H9 (cell line): ENCODE results near the gene SMIM41. TPM values are rescaled to one million over a fixed set of nuclear protein-coding genes. Genes with fewer than 3 reads are reported as not detected.

Source experiments
- DNase-seq: peaks from one replicate; pipeline ENCODE4 v3.0.0-alpha.2; 2017
- H2AFZ ChIP-seq: one replicate; pipeline ENCODE4 v1.6.1; 2013; ENCODE audit warnings: mild to moderate bottlenecking, low read length, control low read depth, moderate library complexity
- H2AK5ac ChIP-seq: 2 replicates; pipeline ENCODE4 v1.6.1; 2013; ENCODE audit warnings: low read length, control low read depth, mixed read lengths; ENCODE audit not compliant: insufficient read length
- H2BK120ac ChIP-seq: one replicate; pipeline ENCODE4 v1.6.1; 2013; ENCODE audit warnings: low read depth, mild to moderate bottlenecking, low read length, control low read depth, inconsistent platforms; ENCODE audit not compliant: poor library complexity, severe bottlenecking
- H2BK12ac ChIP-seq: 2 replicates; pipeline ENCODE4 v1.6.1; 2013; ENCODE audit warnings: low read length, control low read depth, mixed read lengths, low read depth; ENCODE audit not compliant: insufficient read length
- H2BK15ac ChIP-seq: 2 replicates; pipeline ENCODE4 v1.6.1; 2013; ENCODE audit warnings: low read depth, low read length, control low read depth
- H2BK20ac ChIP-seq: one replicate; pipeline ENCODE4 v1.6.1; 2013; ENCODE audit warnings: low read depth, mild to moderate bottlenecking, low read length, control low read depth, inconsistent platforms; ENCODE audit not compliant: poor library complexity, severe bottlenecking
- H2BK5ac ChIP-seq: 2 replicates; pipeline ENCODE4 v1.6.1; 2013; ENCODE audit warnings: low read length, control low read depth, mixed read lengths; ENCODE audit not compliant: insufficient read length
- H3K14ac ChIP-seq: 2 replicates; pipeline ENCODE4 v1.6.1; 2013; ENCODE audit warnings: low read length, control low read depth; ENCODE audit not compliant: insufficient read depth
- H3K18ac ChIP-seq: 2 replicates; pipeline ENCODE4 v1.6.1; 2013; ENCODE audit warnings: low read depth, mild to moderate bottlenecking, mixed read lengths, low read length, control low read depth; ENCODE audit not compliant: insufficient read length
- H3K23ac ChIP-seq: 2 replicates; pipeline ENCODE4 v1.6.1; 2013; ENCODE audit warnings: low read length, control low read depth, mixed read lengths, low read depth; ENCODE audit not compliant: insufficient read length
- H3K23me2 ChIP-seq: 2 replicates; pipeline ENCODE4 v1.6.1; 2013; ENCODE audit warnings: low read depth, mild to moderate bottlenecking, mixed read lengths, low read length, control low read depth; ENCODE audit not compliant: insufficient read length, poor library complexity, severe bottlenecking
- H3K27ac ChIP-seq: 2 replicates; pipeline ENCODE4 v1.5.1; 2013; ENCODE audit warnings: low read length, control low read depth, mixed read lengths, low read depth; ENCODE audit not compliant: insufficient read length
- H3K27me3 ChIP-seq: 2 replicates; pipeline ENCODE4 v1.6.1; 2013; ENCODE audit warnings: low read length, control low read depth, inconsistent platforms; ENCODE audit not compliant: insufficient read depth
- H3K4ac ChIP-seq: 2 replicates; pipeline ENCODE4 v1.6.1; 2013; ENCODE audit warnings: low read depth, mild to moderate bottlenecking, control low read depth, inconsistent platforms, low read length, moderate library complexity
- H3K4me1 ChIP-seq: 2 replicates; pipeline ENCODE4 v1.6.1; 2013; ENCODE audit warnings: low read length, control low read depth, inconsistent platforms; ENCODE audit not compliant: insufficient read depth
- H3K4me2 ChIP-seq: 2 replicates; pipeline ENCODE4 v1.6.1; 2013; ENCODE audit warnings: low read length, control low read depth, mixed read lengths; ENCODE audit not compliant: insufficient read length, insufficient read depth
- H3K56ac ChIP-seq: 2 replicates; pipeline ENCODE4 v1.6.1; 2013; ENCODE audit warnings: low read depth, mild to moderate bottlenecking, mixed read lengths, low read length, control low read depth; ENCODE audit not compliant: insufficient read length
- H3K79me1 ChIP-seq: 2 replicates; pipeline ENCODE4 v1.6.1; 2013; ENCODE audit warnings: low read depth, mild to moderate bottlenecking, moderate library complexity, low read length, control low read depth, inconsistent platforms; ENCODE audit not compliant: insufficient read depth, poor library complexity, severe bottlenecking
- H3K79me2 ChIP-seq: 2 replicates; pipeline ENCODE4 v1.6.1; 2013; ENCODE audit warnings: low read length, control low read depth, inconsistent platforms; ENCODE audit not compliant: insufficient read depth
- H3K9ac ChIP-seq: 2 replicates; pipeline ENCODE4 v1.6.1; 2013; ENCODE audit warnings: low read length, control low read depth, mixed read lengths; ENCODE audit not compliant: insufficient read length; ENCODE audit errors: extremely low read depth
- H3K9me3 ChIP-seq: one replicate; pipeline ENCODE4 v1.6.1; 2013; ENCODE audit warnings: low read depth, low read length, inconsistent platforms; ENCODE audit not compliant: control insufficient read depth
- H3T11ph ChIP-seq: one replicate; pipeline ENCODE4 v1.6.1; 2013; ENCODE audit warnings: mild to moderate bottlenecking, low read length, control low read depth, inconsistent platforms
- H4K20me1 ChIP-seq: one replicate; pipeline ENCODE4 v1.6.1; 2013; ENCODE audit not compliant: control insufficient read depth, insufficient read length, insufficient read depth
- H4K5ac ChIP-seq: 2 replicates; pipeline ENCODE4 v1.6.1; 2013; ENCODE audit warnings: low read depth, mild to moderate bottlenecking, mixed read lengths, low read length, control low read depth; ENCODE audit not compliant: insufficient read length
- H4K8ac ChIP-seq: replicated peaks from 2 replicates; pipeline ENCODE4 v1.6.1; 2013; ENCODE audit warnings: low read length, control low read depth, mixed read lengths, low read depth; ENCODE audit not compliant: insufficient read length
- H4K91ac ChIP-seq: 2 replicates; pipeline ENCODE4 v1.6.1; 2013; ENCODE audit warnings: low read depth, mild to moderate bottlenecking, moderate library complexity, mixed read lengths, low read length, control low read depth; ENCODE audit not compliant: insufficient read length
- H3K27ac Mint-ChIP-seq, 3 experiments: 2 replicates in 2 of 3; 3 replicates in 1 of 3; pipeline ENCODE4 v1.8.0; 2020 to 2021; ENCODE audit warnings: mixed read lengths in 3 of 3, mild to moderate bottlenecking in 1 of 3, moderate library complexity in 1 of 3
- H3K27me3 Mint-ChIP-seq: 2 replicates; pipeline ENCODE4 v1.8.0; 2021; ENCODE audit warnings: low read depth, mild to moderate bottlenecking, moderate library complexity, mixed read lengths
- H3K36me3 Mint-ChIP-seq, 3 experiments: 2 replicates in 2 of 3; 3 replicates in 1 of 3; pipeline ENCODE4 v1.8.0; 2020 to 2021; ENCODE audit warnings: low read depth in 3 of 3, mixed read lengths in 3 of 3; ENCODE audit not compliant: insufficient read depth in 1 of 3
- H3K4me1 Mint-ChIP-seq, 2 experiments: 2 replicates each; pipeline ENCODE4 v1.8.0; 2020; ENCODE audit warnings: mixed read lengths in 2 of 2
- H3K4me3 Mint-ChIP-seq, 2 experiments: 2 replicates in 1 of 2; 3 replicates in 1 of 2; pipeline ENCODE4 v1.8.0; 2020 to 2021; ENCODE audit warnings: mild to moderate bottlenecking in 2 of 2, mixed read lengths in 2 of 2, moderate library complexity in 1 of 2
- H3K9me3 Mint-ChIP-seq, 2 experiments: 2 replicates in 1 of 2; 3 replicates in 1 of 2; pipeline ENCODE4 v1.8.0; 2020; ENCODE audit warnings: mild to moderate bottlenecking in 2 of 2, mixed read lengths in 2 of 2, moderate library complexity in 1 of 2
- CTCF ChIP-seq: fragments of 200-600 bp; sonication (generic); conservative IDR thresholded peaks from 3 replicates; pipeline ENCODE4 v1.8.0; 2021; ENCODE audit warnings: antibody characterized with exemption, mild to moderate bottlenecking
- WGBS: extraction: QIAGEN DNeasy Blood & Tissue Kit; methylation state at CpG from one replicate; pipeline ENCODE4 v1.1.7; 2013; ENCODE audit warnings: missing lambda C conversion rate, low lambda C conversion rate, mixed read lengths; ENCODE audit not compliant: insufficient read length; ENCODE audit errors: extremely low coverage; 5-methylcytosine and 5-hydroxymethylcytosine counted together
- total RNA-seq: library from RNA; stranded (reverse); gene quantifications from 2 replicates; pipeline ENCODE4 v1.2.1, GENCODE V29; 2021

SMIM41 gene
- total RNA-seq, 1 experiment from 2014 or later = not detected

DNA sequence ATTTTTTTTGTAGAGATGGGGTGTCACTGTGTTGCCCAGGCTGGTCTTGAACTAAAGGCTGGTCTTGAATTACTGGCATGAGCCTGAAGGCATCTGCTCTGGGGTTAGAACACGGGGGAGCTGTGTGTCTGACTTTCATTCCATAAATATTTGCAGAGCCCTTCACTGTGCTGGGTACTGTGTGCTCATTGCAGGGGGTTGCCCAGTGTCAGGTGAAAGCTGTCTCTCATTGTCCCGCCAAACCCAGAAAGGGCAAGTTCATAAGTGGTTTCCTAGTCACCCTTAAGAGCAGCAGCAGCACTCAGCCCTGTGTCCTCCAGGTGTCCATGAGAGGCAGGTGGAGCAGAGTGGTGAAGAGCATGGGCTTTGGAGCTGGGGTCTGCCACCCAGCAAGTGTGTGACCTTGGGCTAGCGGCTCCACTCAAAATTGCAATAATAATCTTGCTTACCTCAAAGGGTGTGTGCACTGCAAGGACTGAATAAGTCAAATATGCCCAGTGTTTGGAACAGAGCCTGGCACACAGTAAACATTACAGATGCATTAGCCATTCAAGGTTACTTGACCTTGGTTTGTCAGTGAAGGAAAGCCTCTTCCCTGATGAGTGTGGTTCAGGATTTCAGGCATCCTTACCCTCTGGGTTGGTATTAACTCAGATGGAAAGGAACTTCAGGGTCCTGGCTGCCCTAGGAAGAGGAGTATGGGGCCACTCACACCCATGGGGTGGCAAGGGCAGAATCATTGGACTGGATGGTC is 4.4 kb upstream of the SMIM41 start:
- peaks cover 11% of the 10 kb centered on the region; the same call in 1 of the 2 replicates for H3K79me2 ChIP-seq
- no peak overlapping the region for H2BK120ac ChIP-seq
- H2AFZ ChIP-seq = no peak overlapping the region
- no peak overlapping the region for H4K8ac ChIP-seq
- Mint-ChIP-seq H3K4me3 (no peak overlapping the region), H3K4me1 (peaks cover 11% of the 10 kb centered on the region in 2 experiments), H3K36me3 (peaks cover 41 to 70% (median 58%) of the 10 kb centered on the region in 3 experiments; a peak in 6 of 7 replicates), H3K27ac (no peak overlapping the region), H3K9me3 (no peaks in the 10 kb centered on the region), H3K27me3 (no peaks in the 10 kb centered on the region)
- H3K9me3 ChIP-seq = no peaks in the 10 kb centered on the region
- H3K27me3 ChIP-seq = no peaks in the 10 kb centered on the region
- H2AK5ac ChIP-seq = no peak overlapping the region
- H3K14ac ChIP-seq = no peak overlapping the region
- H2BK5ac ChIP-seq = no peak overlapping the region
- WGBS = no CpG with 5 or more reads among the region's 3 CpGs
- H3K56ac ChIP-seq = no peak overlapping the region
- H3K23ac ChIP-seq = no peak overlapping the region
- no peak overlapping the region for H4K5ac ChIP-seq
- no peak overlapping the region for H3K4ac ChIP-seq
- no peak overlapping the region for H3T11ph ChIP-seq
- H3K18ac ChIP-seq = no peak overlapping the region
- H4K20me1 ChIP-seq = no peaks in the 10 kb centered on the region
- no peak overlapping the region for H2BK12ac ChIP-seq
- no peak overlapping the region for H3K9ac ChIP-seq
- no peak overlapping the region for H2BK15ac ChIP-seq
- no peak overlapping the region for H3K4me2 ChIP-seq
- no peak for DNase-seq
- no peaks in the 10 kb centered on the region for H3K4me1 ChIP-seq
- no peaks in the 10 kb centered on the region for H3K79me1 ChIP-seq
- no peak overlapping the region for H4K91ac ChIP-seq
- no peak overlapping the region for H2BK20ac ChIP-seq
- no peak overlapping the region for H3K27ac ChIP-seq
- H3K23me2 ChIP-seq = peaks cover 5% of the 10 kb centered on the region
- TF ChIP-seq CTCF = no peak
